Stimulated activated CD4-positive, alpha-beta T cell treated with anti-CD3 and anti-CD28 coated beads, Interleukin-1b, Interleukin-23, amount 100 ng/mL, for 24 hours (primary cell): ENCODE results near the gene DLEC1.

ENCODE experiments used
- DNase-seq, 4 experiments: peaks; one replicate each; pipeline ENCODE4 v3.0.0-alpha.2; 2020; ENCODE audit warnings: low read depth in 4 of 4, low spot score in 1 of 4

The DLEC1 gene

DNA sequence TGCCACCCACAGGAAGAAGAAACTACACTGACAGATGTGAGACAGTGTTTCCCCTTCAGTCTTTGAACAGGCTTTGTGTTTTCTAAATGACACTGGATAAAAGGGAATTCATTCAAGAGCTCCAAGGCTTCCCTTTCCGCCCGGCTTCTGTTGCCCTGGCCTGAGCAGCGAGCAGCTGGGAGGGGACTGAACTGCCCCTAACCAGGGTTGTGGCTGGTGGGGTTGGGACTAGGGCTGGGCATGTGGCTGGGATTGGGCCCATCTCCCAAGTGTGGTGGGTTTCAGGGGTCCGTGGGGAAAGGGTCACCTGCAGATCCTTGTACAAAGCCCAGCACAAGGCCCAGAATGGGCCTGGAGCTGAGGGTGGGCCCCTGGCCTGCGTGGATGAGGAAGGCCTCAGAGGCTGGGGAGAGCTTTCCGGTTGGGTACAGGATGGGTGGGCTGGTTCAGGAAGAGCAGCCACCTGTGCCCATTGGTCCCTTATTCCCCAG, 38.0 kb upstream of the DLEC1 start:
- DNase-seq = no peak

- DNase-seq = no peak
Observed at GRCh38 chr3:38001456-38002081, 37.4 kb upstream of the DLEC1 start.

- no peak for DNase-seq
Observed at GRCh38 chr3:38002291-38002876, 36.6 kb upstream of the DLEC1 start.

GRCh38 chr3:38002940-38003339, 36.1 kb upstream of the DLEC1 start:
- DNase-seq = no peak

DNA sequence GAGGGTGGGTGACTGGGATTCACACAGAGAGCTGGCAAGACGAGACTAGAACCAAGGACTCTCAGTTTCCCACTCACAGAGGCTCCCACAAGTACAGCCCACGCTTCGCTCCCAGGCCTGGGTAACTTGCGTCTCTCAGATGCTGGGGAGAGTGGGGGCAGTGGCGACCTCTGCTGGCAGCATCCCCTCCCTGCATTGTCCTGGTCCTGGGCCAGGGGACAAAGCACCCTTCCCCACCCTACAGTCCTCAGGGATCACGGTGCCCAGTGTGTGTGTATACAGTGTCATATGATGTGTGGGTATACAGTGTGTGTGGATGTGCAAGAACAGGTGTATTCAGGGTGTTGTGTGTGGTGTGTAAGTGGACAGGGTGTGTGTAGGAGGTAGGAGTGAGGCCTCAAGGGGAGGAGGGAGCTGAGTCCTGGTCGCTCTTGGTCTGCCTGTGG, 35.6 kb upstream of the DLEC1 start:
- peak in 2 of 4 experiments; percentile 30 to 40 for DNase-seq

GRCh38 chr3:38003817-38004414, 35.1 kb upstream of the DLEC1 start:
- no peak for DNase-seq

DNA sequence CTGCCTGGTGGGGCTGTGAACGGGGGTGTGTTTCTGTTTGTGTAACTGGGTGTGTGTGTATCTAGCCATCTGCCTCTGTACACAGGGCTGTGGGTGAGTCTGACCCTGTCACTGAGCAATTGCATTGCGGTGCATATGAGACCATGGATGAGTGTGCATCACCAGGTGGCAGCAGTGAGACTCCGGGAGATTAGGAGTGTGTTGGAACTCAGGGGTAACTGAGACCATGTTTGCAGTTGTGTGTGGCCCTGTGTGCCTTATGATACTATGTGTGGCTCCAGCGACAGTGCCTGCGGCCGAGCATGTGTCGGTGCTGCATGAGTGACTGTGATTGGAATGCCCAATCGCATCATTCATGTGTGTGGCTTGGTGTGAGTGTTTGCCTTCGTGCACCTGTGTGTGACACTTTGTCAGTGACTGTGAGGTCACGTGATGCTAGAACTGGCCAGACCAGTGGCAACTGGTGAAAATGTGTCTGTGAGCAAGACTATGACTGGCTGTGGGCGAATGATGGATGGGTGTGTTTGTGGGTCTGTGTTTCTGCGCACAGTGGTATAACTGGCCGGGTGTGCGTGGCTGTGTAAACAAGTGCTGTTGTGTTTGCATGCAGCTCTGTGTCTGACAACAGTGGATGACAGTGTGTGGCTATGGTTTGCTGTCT, 34.5 kb upstream of the DLEC1 start:
- DNase-seq = peak in 1 of 4 experiments; percentile 15

- DNase-seq = no peak
Observed at GRCh38 chr3:38005076-38006020, 33.7 kb upstream of the DLEC1 start.

GRCh38 chr3:38006031-38006430, 33.0 kb upstream of the DLEC1 start:
- no peak for DNase-seq

- no peak for DNase-seq
Observed at GRCh38 chr3:38006445-38006995, 32.5 kb upstream of the DLEC1 start.

GRCh38 chr3:38007754-38008090, 31.3 kb upstream of the DLEC1 start:
- DNase-seq = no peak

GRCh38 chr3:38008191-38008701, 30.8 kb upstream of the DLEC1 start:
- DNase-seq = no peak

- DNase-seq = no peak
Observed at GRCh38 chr3:38008971-38009580, 29.9 kb upstream of the DLEC1 start.

GRCh38 chr3:38009807-38010591, 29.0 kb upstream of the DLEC1 start:
- no peak for DNase-seq

DNA sequence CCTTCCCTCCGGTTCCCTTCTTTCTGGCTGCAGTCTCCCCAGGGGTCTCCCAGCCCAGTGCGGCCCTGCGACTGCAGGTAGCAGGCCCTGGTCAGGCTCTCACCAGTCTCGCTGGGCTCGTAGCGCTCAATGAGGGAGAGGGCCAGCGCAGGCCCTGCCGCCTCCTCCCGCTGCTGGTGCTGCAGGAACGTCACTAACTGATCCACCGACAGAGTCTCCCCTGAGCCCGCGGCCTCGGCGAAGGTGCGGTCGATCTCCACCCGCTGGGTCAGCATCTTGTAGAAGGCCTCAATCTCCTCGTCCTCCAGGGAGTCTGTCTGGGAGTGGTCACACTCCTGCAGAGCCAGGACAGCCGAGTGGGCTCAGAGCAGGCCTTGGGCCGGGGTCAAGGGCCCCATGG, 27.9 kb upstream of the DLEC1 start:
- no peak for DNase-seq

GRCh38 chr3:38015485-38015884, 23.5 kb upstream of the DLEC1 start:
- no peak for DNase-seq

DNA sequence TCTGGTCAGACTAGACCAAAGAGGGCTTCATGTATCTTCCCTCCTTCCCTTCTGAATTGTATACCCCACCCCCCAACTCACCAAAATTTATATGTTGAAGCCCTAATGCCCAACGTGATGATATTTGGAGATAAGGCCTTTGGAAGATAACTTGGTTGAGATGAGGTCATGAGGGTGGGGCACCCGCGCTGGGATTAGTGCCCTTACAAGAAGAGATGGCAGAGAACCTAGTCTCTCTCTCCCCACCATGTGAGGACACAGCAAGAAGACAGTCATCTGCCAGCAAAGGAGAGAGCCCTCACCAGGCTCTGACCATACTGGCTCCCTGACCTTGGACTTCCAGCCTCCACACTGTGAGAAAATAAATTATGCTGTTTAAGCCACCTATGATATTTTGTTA, 23.0 kb upstream of the DLEC1 start:
- DNase-seq = no peak

DNA sequence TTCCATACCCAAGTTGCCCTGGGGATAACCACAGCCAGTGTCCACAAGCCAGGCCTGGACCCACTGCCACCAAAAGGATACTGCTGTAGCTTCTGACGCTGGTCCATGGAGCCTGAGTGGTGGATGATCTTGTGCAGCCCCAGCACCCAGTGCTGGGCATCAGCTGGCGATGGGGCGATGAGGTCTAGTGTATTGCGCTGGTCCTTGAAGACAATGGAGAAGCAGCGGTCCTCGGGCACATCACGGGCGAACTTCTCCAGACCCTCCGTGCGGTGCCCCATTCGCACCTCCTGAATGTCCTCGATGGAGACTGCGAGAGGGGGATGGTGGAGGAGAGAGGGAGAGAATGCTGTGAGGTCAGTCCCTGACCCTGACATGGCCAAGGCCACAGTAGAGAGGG, 22.6 kb upstream of the DLEC1 start:
- DNase-seq = no peak

GRCh38 chr3:38016847-38017444, 22.1 kb upstream of the DLEC1 start:
- DNase-seq = no peak
